Ishikawa (cell line): ENCODE data around the gene RAB10.

Source experiments
- CEBPB ChIP-seq: IDR thresholded peaks from 2 replicates; pipeline ENCODE4 v1.6.1; 2012
- CREB1 ChIP-seq: IDR thresholded peaks from 2 replicates; pipeline ENCODE4 v1.6.1; 2012; ENCODE audit warnings: low read depth
- EGR1 ChIP-seq: IDR thresholded peaks from 2 replicates; pipeline ENCODE4 v1.6.1; 2012
- EP300 ChIP-seq: IDR thresholded peaks from 2 replicates; pipeline ENCODE4 v1.6.1; 2012; ENCODE audit warnings: borderline replicate concordance
- FOXM1 ChIP-seq: IDR thresholded peaks from 2 replicates; pipeline ENCODE4 v1.6.1; 2012; ENCODE audit warnings: low read depth, borderline replicate concordance
- MAX ChIP-seq: IDR thresholded peaks from 2 replicates; pipeline ENCODE4 v1.6.1; 2012
- NFIC ChIP-seq: IDR thresholded peaks from 2 replicates; pipeline ENCODE4 v1.6.1; 2012
- RAD21 ChIP-seq: IDR thresholded peaks from 2 replicates; pipeline ENCODE4 v1.6.1; 2012; ENCODE audit warnings: low read depth
- REST ChIP-seq: IDR thresholded peaks from 2 replicates; pipeline ENCODE4 v1.6.1; 2012; ENCODE audit warnings: low read depth, mild to moderate bottlenecking
- TAF1 ChIP-seq: IDR thresholded peaks from 2 replicates; pipeline ENCODE4 v1.6.1; 2012; ENCODE audit warnings: low read depth, mild to moderate bottlenecking
- TCF12 ChIP-seq: IDR thresholded peaks from 2 replicates; pipeline ENCODE4 v1.6.1; 2012; ENCODE audit warnings: low read depth
- TEAD4 ChIP-seq: IDR thresholded peaks from 2 replicates; pipeline ENCODE4 v1.6.1; 2012
- USF1 ChIP-seq: IDR thresholded peaks from 2 replicates; pipeline ENCODE4 v1.6.1; 2012
- YY1 ChIP-seq: IDR thresholded peaks from 2 replicates; pipeline ENCODE4 v1.6.1; 2012; ENCODE audit warnings: low read depth
- ZBTB7A ChIP-seq: IDR thresholded peaks from 2 replicates; pipeline ENCODE4 v1.6.1; 2012; ENCODE audit warnings: low read depth

RAB10 gene

GRCh38 chr2:26139269-26140183 lies 105.6 kb downstream of the RAB10 start:
- TF ChIP-seq YY1 (no peak), NFIC (peak; percentile 25; the same call in 1 of the 2 replicates)

GRCh38 chr2:26141145-26141769 lies 107.4 kb downstream of the RAB10 start:
- no peak for TF ChIP-seq TEAD4
- TF ChIP-seq YY1 = no peak
- no peak for TF ChIP-seq EP300
- no peak for TF ChIP-seq USF1
- TF ChIP-seq EGR1 = no peak
- no peak for TF ChIP-seq TCF12
- no peak for TF ChIP-seq MAX
- no peak for TF ChIP-seq ZBTB7A
- no peak for TF ChIP-seq CEBPB
- no peak for TF ChIP-seq CREB1
- TF ChIP-seq TAF1 = no peak

- no peak for TF ChIP-seq MAX
- TF ChIP-seq EGR1 = no peak
- TF ChIP-seq EP300 = no peak
- TF ChIP-seq TAF1 = no peak
- TF ChIP-seq CREB1 = no peak
- TF ChIP-seq NFIC = no peak
- no peak for TF ChIP-seq REST
- TF ChIP-seq ZBTB7A = no peak
- no peak for TF ChIP-seq YY1
- no peak for TF ChIP-seq USF1
- TF ChIP-seq TEAD4 = no peak
- no peak for TF ChIP-seq TCF12
- no peak for TF ChIP-seq CEBPB
- no peak for TF ChIP-seq RAD21
- no peak for TF ChIP-seq FOXM1
Measured at GRCh38 chr2:26144031-26144430, 110.1 kb downstream of the RAB10 start.

GRCh38 chr2:26144953-26145680 lies 111.2 kb downstream of the RAB10 start:
- TF ChIP-seq RAD21 = peak; percentile 96
- no peak for TF ChIP-seq FOXM1

GRCh38 chr2:26148501-26148900 lies 114.6 kb downstream of the RAB10 start:
- TF ChIP-seq TAF1 (no peak), USF1 (no peak), REST (peak; percentile 87)

GRCh38 chr2:26150243-26150642 lies 116.4 kb downstream of the RAB10 start:
- TF ChIP-seq YY1 = no peak
